HG03354 (cell line): ENCODE results near the gene SPRED1.

Source experiments
- ATAC-seq: cut with Tn5 transposase; IDR thresholded peaks from one replicate; pipeline ENCODE4 v1.9.1; 2021; ENCODE audit warnings: mild to moderate bottlenecking; ENCODE audit not compliant: unreplicated experiment, poor library complexity, severe bottlenecking

Gene SPRED1

GRCh38 chr15:38252481-38253350, at the start of gene SPRED1:
Gene SPRED1 (plus strand): TSS chr15:38252836. CDS start chr15:38253186, 350 bp downstream.
- peak; percentile 39 for ATAC-seq

GRCh38 chr15:38205526-38206272, 46.9 kb upstream of the SPRED1 start:
- ATAC-seq, result no peak

DNA sequence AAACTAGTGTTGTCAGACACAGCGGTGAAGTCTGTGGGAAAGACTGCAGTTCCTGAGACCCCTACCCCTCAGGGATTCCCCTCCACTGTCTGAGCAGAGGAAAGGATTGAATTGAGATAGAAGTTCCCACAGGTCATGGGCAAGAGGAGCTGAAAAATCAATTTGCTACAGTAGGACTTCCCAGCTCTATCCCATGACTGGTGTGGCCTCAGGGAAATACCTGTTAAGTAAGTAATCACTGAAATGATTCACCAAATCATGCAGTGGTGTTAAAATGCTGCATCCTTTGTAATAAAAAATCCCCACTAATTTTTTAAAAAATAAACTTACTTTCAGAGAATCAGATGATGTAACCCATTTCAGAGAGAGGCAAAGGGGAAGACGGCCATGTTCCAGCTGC, 45.0 kb upstream of the SPRED1 start:
- no peak for ATAC-seq

- no peak for ATAC-seq
Measured at GRCh38 chr15:38208206-38208605, 44.4 kb upstream of the SPRED1 start.

DNA sequence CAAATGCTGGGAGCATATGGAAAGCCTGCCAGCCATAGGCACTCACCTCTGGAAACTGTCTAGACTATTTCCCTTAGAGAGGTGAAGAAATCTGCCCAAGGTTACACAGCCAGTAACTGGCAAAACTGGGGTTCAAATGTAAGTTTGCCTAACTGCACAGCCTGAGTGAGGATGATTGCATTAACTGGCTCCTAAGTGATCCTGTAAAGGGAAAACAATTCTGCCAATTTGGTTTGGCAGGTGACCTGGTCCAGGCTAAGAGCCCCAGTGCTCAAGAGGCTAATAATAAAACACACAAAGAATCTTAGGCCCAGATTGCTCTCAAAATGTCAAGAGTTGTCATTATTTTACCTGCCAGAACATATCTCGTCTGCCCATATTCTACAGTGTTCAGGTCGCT, 43.9 kb upstream of the SPRED1 start:
- no peak for ATAC-seq

GRCh38 chr15:38211249-38211648, 41.4 kb upstream of the SPRED1 start:
- no peak for ATAC-seq

DNA sequence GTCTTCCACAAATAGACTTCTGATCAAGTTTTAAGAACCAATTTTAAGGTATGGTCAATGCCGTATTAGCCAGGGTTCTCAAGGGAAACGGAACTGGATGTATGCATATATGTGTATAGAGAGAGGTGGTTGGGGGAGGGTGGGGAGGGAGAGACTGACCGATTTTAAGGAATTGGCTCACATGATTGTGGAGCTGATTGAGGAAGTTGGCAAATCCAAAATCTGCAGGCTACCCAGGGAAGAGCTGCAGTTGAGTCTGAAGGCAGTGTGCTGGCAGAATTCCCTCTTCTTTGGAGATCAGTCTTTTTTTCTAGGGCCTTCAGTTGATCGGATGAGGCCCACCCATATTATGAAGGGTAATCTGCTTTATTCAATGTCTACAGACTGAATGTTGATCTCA, 40.8 kb upstream of the SPRED1 start:
- no peak for ATAC-seq

- ATAC-seq, result no peak
Measured at GRCh38 chr15:38212729-38213351, 39.8 kb upstream of the SPRED1 start.

GRCh38 chr15:38213356-38213755, 39.3 kb upstream of the SPRED1 start:
- ATAC-seq, result no peak

- ATAC-seq, result no peak
Measured at GRCh38 chr15:38215707-38216106, 36.9 kb upstream of the SPRED1 start.

DNA sequence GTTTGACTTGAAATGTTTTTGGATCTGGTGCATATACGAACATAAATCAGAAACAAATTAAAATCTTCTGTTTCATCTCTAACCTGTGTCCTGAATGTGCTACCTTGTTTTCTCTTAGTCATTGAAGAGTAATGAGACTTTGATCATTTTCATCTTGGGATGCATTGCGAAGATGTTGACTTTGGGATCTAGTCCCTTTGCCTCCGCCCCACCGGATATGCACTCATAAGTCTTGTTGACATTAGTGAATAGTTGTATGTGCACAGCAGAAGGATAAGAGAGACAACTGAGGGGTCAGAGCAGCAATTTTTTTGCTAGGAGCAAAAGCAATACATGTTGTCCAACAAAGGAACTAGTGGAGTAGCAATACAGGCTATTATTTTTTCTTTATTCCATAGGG, 35.9 kb upstream of the SPRED1 start:
- ATAC-seq, result no peak

- no peak for ATAC-seq
Measured at GRCh38 chr15:38217191-38217595, 35.4 kb upstream of the SPRED1 start.

- ATAC-seq, result no peak
Measured at GRCh38 chr15:38217788-38218609, 34.6 kb upstream of the SPRED1 start.

DNA sequence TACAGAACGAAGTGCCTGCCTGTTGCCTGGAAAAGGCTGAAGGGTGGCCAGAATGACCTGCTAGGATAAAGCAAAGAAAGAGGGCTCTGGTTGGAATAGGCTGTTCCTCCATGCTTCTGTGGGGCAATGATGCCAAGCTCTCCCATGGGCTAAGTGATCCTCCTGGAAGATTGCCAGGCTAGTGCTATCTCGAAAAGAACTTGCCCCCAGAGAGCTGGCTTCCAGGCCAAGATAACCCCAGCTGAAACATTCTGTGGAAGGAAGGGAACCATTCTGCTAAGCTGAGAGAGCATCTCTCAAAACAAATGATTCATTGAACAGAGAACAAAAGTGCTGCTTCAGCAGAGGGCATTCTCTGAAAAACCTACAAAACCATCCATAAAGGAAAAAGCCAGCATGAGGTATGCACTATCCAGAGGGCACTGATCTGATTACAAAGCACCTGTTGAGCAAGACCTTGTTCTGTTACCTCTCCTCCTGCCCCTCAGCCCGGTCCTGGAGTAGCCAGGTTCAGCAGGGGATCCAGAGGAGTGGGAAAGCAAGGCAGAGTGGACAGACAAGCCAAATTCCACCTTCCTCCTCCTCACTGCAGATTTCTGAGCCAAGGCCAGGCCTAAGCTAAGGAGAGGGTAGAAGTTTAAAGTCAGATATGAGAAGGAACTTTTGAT, 31.9 kb upstream of the SPRED1 start:
- no peak for ATAC-seq

- no peak for ATAC-seq
Measured at GRCh38 chr15:38224486-38224885, 28.1 kb upstream of the SPRED1 start.

- no peak for ATAC-seq
Measured at GRCh38 chr15:38225381-38225780, 27.3 kb upstream of the SPRED1 start.

DNA sequence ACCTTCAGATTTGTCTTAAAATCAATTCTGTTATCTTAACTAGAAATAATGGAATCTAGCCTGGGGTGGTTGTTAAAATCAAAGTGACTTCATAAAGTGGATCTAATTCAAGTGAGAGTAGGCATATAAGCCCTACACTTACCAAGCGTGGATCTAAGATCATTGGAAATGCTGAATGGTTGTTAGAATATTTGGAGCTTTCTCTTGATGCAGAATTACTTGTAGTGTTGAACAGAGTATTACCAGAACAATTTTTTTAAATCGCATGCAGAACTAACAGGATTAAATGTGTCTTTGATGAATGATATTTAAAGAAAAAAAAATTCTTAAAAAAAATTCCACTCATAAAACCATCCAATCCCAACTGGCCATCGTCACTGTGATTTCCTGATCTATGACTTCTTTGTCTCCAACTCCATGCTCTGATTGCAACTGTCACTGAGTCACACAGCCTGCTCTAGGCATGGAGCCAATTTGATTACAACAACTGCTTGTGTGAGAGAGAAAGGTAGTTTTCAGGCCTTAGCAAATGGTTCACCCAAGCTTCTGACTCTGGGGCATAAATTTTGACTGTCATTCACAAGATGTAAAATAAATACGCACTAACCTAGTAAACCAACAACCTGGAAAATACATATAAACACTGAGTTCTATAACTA, 25.9 kb upstream of the SPRED1 start:
- ATAC-seq, result no peak

GRCh38 chr15:38227941-38228340, 24.7 kb upstream of the SPRED1 start:
- no peak for ATAC-seq

- no peak for ATAC-seq
Measured at GRCh38 chr15:38228618-38229017, 24.0 kb upstream of the SPRED1 start.
